HG03378 (cell line): ENCODE data around the gene HOXD3.

Source experiments
- ATAC-seq: cut with Tn5 transposase; IDR thresholded peaks from one replicate; pipeline ENCODE4 v1.9.1; 2021; ENCODE audit warnings: mild to moderate bottlenecking, moderate library complexity; ENCODE audit not compliant: unreplicated experiment

Gene HOXD3

DNA sequence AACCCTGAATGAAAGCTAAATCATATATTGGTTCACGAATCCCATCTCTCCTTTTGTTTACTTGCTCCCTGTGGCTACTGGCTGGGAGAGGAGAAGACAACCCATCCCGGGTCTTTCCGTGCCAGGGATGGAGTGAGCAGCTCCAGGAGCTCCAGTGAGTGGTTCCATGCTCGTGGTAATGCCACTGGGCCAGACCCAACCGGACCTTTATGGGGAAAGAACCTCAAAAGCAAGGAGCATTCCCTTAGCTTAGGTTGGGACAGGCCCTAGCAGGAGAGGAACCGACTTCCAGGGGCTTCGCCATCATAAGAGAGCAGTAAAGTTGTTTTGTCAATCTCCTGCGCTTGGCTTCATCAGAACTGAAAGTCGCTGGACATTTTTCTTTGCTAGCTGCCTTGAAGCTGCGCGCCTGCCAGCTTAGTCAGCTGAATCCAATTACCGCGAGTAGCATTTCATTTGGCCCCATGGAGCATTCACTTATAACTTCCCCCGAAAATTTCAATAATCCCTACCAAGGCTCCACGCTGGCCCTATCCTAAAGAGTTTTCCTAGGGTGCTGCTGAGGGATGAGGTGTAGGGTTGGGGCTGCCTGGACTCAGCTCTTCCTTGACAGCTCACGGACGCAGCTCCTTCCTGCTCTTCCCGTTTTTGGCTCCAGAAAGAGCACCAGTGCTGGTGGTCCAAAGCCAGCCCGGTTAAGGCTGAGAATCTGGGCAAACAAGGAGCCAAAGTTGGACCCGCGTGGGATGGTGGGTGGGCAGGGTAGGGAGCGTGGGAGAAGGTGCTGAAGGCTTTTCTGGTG, 4.9 kb downstream of the HOXD3 start:
- no peak for ATAC-seq

DNA sequence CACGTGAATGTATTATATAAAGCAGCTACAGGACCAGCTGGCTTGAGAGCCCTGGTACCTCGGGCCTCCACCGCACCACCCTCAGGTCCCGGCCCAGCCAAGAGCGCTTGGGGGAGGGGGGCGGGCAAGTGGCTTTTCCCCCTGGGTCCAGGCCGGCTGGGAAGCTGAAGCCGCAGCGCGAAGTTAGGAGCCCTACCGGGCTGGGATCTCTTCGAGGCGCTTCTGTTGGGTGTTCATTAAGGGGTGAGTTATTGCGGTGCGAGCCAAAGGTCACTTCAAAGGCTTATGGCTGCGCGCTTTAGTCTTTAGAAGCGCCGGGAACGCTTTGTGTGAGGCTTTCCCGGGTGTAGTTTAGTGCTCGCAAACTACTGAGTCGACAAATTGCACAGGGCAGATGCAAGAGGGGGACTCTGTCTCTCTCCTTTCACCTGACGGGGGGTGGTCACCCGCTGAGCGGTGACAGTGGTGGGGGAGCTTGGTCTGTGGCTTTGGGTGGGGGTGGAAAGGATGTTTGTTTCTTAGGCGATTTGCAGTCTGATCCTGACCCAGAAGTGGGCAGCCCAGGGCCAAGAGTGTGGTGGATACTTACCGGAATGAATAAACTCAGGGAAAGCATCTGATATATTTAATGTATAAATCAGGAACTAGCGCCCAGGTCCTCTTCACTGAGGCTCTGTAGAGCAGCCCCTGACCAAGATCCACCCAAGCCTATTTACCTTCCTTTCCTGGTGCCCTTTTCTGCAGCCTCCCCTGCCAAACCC, 6.0 kb downstream of the HOXD3 start:
- no peak for ATAC-seq

DNA sequence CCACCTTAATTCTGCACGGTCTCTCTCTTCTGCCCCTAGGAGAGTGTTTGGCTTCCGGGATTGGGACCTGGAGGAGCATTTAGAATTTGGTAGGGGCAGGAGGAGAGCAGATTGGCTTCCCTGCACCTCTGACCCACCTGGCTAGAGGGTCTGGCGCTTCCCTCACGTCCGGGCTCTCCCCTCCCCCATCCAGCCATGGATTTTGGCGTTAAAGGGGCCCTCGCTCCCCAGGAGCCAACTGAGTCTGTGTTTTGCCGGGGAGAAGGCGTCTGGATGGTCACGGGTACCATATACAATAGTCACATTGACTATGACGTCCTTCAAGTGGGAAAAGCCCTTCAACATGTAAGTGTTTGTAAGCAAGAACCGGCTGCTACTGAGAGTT, 6.6 kb downstream of the HOXD3 start:
- no peak for ATAC-seq

DNA sequence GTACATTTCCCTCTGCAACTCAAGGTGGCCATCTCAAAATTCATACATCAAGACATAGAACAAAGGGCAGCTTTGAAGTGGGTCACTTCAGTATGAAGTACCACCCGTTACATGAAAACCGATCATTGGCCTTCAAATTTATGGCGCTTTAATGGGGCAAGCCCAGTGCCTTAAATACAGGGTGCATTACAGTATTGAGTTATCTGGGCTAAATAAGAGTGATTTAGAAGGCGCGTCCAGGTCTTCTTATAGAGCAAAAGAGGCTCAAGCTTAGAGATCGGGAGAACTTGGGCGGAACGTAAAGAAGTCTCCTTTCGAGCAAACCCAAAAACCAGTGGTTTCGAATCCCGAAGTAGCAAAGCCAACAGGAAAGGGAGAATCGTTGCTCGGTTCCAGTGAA, 7.1 kb downstream of the HOXD3 start:
- ATAC-seq = no peak

DNA sequence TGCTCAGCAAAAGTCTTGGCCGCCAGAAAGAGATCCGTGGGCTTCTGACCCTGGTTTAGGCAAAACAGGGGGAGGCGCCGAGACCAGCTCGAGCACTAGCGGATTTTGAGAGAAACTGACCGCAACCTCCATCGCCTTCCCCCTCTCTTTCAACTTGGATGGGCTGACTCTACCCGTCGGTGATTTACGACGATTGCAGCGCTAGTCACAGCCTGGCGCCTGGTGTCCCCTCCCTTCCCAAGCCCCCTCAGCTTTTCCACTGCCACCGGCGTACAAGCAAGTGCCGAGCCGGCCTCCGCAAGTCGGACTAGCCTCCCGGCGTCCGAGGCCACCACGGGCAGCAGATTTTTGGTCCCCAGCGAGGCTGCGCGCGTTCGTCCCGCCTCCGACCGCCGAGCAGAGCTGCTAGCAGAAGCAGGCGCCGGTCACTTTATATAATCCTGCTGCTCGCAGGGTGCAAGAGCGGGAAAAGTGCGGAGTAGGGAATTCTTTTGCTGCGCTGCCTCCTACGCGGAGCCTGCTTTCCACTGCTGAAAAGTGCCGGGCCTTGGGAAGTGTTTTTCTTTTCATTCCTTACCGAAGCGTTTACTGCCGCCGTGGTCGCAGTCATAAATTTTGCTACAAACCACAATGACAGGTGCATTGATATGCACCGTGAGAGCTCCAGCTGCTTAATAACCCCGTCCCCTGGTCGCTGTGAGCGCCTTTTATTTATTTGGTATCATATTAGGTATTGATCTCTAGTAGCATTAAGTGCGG, 7.7 kb downstream of the HOXD3 start:
- no peak for ATAC-seq

DNA sequence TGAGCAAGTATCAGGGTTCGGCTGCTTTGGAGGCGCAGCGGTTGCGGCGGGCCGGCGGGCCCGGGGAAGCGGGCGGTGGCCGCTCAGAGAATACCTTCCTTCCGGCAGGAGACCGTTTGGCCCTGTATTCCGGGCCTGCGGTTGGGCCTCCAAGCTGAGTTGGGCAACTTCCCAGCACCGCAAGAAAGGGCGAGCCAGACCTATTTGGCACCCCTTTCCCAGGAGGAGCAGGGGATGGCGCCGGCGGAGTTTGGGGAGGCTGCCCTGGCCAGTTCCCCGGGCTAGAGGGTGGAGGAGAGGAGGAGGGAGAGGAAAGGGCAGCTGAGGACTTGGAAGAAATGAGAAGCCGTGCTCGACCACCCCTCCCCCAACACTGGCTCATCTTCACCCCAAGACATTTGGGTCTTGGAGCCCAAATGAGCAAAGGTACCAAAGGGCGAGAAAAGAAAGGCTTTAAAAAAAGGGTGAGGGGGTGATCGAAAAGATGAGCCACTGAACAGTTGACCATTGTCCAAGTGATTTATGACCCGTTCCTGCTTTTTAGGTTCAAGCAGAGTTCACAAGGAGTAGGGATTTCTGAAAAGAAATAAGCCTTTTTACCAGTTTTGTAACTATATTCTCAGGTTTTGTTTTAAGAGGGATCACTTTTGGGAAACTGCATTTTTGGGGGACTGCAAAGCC, 8.4 kb downstream of the HOXD3 start:
- ATAC-seq = no peak

DNA sequence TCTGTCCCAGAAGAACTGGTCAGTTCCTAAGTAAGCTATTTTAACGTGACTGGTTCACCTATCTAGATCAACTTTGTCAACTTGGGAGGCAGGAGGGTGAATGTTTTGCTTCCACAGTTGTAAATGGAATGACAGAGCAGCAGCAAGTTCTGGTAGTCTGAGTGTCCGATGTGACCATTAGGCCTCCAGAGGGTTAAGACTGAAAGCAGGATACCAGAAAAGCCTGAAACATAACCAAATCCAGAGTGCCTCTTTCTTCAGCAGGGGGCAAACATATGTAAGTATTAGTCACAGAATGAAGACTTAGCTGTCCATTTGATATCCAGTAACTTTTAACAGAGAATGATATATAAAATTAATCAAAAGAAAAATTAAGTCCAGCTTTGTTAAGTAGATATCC, 9.2 kb downstream of the HOXD3 start:
- no peak for ATAC-seq

DNA sequence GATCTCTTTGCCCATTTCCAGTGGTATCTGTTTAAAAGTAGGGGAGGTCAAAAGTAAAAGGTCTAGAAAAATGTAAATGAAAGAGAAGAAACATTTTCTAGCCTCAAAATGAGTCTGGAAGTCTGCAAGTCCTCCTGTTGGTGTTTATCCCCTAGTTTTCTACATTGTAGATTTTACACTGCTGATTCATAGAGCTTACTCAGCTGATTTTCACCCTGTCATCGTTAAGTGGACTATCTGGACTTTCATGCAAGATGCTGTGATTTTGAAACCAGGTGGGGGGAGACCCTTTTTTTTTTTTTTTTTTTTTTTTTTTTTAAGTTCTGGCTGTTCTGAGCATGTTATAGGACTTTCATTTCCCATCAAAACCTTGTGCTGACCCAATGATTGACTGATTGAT, 10.3 kb downstream of the HOXD3 start:
- no peak for ATAC-seq

DNA sequence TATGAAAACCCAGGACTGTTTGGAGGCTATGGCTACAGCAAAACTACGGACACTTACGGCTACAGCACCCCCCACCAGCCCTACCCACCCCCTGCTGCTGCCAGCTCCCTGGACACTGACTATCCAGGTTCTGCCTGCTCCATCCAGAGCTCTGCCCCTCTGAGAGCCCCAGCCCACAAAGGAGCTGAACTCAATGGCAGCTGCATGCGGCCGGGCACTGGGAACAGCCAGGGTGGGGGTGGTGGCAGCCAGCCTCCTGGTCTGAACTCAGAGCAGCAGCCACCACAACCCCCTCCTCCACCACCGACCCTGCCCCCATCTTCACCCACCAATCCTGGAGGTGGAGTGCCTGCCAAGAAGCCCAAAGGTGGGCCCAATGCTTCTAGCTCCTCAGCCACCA, 12.1 kb downstream of the HOXD3 start:
- ATAC-seq = no peak

DNA sequence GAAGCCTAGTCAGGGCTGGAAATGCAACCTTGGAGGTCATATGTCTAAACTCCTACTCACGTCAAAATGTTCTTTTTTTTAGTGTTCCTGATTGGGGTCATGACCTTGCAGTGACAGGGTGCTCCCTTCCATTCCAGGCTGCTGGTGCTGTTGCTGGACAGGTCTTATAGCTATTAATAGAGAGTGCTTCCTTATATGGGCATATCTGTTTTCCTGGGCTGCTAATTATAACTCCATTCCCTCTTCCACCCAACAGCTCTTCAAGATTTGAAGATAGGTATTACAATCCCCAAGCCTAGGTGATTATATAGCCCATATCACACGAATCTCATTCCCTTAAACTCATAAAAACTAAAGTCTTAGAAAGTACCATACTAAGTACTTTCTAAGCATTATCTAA, 12.6 kb downstream of the HOXD3 start:
- ATAC-seq = no peak

DNA sequence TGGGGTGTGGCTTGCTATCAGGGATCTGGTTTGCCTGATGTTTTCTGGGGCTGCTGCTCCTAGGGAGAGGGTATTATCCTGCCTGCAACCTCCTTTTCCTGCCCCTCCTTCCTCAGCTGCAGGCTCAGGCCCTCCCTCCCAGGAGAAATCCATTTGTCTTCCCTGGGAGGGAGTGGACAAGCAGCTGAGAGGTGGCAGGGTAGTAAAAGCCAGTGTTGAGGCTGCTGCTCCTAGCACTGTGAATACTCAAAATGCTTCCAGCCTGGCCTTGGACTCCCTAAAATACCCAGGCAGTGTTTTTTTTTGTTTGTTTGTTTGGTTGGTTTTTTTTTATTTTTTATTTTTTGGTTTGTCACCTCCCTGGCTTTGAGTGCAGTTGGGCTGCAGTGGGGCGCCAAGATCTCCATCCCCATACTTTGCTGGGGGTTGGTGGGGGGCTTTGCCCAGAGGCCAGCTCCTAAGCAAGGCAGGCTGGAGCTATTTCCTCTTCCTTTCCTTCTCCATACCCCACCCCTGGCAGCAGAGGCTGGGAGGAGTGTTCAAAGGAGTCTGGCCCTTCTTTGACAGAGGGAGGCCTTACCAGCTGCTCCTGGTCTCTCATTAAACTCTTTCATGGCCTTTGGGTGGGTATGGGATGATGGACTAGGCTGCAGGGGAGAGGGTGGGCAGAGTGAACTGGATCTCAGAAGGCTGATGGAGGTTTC, 13.6 kb downstream of the HOXD3 start:
- no peak for ATAC-seq

DNA sequence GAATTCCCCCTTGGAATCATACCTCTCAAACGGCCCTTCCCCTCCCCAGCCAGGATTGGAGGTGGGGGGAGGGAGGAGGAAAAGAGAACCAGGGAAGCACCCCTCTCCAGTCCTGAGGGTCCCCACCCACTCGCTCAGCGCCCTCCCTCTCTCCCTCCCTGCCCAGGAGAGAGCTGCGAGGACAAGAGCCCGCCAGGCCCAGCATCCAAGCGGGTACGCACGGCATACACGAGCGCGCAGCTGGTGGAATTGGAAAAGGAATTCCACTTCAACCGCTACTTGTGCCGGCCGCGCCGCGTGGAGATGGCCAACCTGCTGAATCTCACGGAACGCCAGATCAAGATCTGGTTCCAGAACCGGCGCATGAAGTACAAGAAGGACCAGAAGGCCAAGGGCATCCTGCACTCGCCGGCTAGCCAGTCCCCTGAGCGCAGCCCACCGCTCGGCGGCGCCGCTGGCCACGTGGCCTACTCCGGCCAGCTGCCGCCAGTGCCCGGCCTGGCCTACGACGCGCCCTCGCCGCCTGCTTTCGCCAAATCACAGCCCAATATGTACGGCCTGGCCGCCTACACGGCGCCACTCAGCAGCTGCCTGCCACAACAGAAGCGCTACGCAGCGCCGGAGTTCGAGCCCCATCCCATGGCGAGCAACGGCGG, 14.4 kb downstream of the HOXD3 start:
- ATAC-seq = no peak

DNA sequence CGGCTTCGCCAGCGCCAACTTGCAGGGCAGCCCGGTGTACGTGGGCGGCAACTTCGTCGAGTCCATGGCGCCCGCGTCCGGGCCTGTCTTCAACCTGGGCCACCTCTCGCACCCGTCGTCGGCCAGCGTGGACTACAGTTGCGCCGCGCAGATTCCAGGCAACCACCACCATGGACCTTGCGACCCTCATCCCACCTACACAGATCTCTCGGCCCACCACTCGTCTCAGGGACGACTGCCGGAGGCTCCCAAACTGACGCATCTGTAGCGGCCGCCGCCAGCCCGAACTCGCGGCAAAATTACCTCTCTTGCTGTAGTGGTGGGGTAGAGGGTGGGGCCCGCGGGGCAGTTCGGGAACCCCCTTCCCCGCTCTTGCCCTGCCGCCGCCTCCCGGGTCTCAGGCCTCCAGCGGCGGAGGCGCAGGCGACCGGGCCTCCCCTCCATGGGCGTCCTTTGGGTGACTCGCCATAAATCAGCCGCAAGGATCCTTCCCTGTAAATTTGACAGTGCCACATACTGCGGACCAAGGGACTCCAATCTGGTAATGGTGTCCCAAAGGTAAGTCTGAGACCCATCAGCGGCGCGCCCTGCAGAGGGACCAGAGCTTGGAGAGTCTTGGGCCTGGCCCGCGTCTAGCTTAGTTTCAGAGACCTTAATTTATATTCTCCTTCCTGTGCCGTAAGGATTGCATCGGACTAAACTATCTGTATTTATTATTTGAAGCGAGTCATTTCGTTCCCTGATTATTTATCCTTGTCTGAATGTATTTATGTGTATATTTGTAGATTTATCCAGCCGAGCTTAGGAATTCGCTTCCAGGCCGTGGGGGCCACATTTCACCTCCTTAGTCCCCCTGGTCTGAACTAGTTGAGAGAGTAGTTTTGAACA, 15.1 kb downstream of the HOXD3 start:
- ATAC-seq = no peak

DNA sequence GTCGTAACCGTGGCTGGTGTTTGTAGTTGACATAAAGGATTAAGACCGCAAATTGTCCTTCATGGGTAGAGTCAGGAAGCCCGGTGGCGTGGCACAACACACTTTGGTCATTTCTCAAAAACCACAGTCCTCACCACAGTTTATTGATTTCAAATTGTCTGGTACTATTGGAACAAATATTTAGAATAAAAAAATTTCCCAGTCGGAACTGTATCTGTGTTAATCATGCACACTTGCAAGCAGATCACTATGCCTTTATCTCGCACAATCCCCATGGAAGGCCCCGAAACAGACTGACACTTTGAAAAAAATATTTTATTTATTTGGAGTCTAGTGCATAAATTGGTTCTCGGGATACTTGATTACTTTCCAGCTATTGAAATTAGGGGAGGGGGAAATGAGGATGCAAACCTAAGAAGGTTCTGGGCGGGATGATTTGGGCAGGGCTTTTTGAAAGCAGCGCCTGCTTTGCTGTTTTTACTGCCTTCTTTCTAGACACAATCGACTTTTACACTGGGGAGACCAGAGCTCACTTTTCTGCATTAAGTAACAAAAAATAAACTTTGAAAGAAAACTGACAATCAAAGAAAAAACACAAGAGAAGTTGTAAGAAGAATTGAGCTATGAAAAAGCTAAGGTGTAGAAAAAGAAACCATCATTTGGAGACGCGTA, 15.9 kb downstream of the HOXD3 start:
- no peak for ATAC-seq

DNA sequence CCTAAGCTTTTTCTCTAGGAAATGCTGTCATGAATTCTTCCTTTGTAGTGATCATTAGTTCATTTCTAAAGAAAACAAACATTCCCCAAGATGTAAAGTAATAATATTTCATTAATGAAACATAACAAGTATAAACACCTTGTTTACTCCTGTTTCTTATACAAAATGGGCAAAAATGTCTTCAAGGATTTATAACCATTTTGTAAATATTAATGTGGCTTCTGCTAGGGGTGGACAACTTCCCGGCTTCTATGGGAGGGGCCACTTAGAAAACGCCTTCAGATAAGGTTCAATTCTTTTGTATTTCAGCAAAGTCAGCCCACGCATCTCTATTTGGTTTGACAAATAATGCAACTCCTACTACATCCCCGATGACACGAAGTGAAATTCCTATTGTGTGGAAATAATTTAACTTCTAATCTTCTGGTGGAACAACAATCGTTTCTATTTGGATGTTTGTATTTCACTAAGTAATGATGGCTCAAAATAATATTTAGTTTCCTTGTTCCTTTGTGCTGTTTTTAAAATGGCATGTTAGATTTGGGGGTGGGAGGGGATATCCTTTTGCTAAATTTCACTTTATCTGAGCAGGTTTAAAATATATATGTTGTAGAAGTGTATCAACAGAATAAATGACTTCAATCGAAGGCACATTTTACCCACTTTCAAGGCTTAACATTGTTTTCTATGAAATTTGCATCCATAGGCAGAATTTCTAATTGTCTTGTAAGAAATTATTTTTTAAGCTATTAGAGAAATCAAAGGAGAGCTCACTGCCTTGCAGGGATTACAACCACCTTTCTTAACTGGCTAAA, 16.7 kb downstream of the HOXD3 start:
- ATAC-seq = no peak

DNA sequence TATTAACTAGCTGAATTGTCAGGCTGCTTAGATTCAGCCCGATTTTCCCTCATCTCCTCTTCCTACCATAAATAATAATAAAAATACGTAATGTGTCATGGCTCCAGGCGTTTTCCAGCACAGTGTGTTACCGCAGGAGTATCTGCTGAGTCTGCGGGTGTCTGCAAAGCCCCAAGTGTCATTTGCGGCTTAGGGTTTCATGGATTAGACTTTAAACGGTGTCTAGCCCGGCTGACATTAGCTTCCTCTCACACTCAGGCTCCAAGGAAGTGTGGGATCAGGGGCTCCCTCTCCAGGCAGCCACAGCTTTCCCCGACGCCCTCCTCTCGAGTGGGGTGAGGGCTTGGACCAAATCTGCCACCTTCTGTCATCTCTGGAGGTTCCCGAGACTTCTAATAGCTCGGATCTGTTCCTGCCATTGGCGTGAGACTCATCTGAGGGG, 17.3 kb downstream of the HOXD3 start:
- ATAC-seq = no peak

DNA sequence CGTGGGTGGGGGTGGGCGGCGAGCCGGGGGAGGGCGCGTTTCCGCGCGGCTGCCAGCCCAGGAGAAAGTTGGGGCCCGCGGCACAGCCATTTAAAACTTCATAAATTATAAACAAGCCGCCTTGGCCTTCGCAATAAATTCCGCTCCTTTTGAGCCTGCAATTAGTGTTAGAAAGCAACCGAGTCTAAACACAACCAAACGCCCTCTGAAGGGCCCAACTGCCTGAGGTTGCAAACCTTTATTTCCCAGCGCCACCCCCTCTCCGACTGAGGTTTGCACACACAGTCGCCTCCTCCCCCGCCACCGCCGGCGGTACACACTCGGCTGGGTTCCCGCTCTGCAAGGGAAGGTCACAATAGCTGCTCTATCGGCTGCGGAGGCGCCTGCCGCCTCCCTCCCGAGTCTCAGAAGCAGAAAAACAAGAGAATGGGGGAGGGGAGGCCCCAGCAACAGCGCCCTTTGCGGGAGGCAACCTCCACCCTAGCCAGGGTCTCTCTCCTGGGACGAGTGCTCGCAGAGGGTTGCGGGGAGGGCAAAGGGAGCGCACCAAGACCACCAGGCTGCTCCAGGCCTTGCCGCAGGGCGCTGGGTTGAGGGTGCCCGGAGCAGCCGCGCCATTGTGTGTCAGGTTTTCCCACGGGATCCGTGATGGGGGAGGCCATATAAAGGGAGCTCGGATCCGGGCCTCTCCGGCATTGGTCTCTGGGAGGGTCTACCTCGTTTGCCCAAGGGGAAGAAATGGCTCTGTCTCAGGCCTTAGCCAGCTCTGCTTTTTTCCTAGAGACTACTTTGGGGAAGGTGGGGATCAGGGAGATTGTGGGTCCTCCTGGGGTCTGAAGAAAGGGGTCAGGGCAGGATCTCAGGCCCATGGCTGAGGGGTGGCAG, 18.0 kb downstream of the HOXD3 start:
- no peak for ATAC-seq
